Measurements from ENCODE around the gene GRIK4.

The GRIK4 gene

DNA sequence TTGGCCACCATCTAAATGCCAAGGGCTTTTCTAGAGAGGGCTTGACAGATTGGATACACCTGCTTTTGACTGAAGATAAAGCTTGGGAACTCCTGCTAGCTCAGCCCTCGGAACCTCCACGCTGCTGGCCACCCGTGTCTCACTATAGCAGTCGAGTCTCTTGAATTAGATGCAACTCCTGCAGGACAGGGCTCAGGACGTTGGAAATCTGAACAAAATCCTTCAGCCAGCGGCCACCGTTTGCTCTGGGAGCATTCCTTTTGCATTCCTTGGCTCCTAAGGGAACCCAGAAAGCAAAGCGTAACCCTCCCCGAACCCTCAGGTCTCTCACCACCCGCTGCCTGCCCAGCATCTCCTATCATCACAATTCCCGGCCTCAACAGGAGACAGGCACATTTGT is 77.8 kb downstream of the GRIK4 start:
- TF ChIP-seq, protein P1, sequence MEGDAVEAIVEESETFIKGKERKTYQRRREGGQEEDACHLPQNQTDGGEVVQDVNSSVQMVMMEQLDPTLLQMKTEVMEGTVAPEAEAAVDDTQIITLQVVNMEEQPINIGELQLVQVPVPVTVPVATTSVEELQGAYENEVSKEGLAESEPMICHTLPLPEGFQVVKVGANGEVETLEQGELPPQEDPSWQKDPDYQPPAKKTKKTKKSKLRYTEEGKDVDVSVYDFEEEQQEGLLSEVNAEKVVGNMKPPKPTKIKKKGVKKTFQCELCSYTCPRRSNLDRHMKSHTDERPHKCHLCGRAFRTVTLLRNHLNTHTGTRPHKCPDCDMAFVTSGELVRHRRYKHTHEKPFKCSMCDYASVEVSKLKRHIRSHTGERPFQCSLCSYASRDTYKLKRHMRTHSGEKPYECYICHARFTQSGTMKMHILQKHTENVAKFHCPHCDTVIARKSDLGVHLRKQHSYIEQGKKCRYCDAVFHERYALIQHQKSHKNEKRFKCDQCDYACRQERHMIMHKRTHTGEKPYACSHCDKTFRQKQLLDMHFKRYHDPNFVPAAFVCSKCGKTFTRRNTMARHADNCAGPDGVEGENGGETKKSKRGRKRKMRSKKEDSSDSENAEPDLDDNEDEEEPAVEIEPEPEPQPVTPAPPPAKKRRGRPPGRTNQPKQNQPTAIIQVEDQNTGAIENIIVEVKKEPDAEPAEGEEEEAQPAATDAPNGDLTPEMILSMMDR (IDR thresholded peaks at IDR 0.05; ENCODE audit: insufficient read depth, low read length, missing control alignments): no peak
- H3K4me3 ChIP-seq (ENCODE audit: low read depth, low read length): no peak overlapping the region
- POLR2A ChIA-PET: no interaction called here
- CTCF ChIA-PET: no interaction called here
- DNase-seq (ENCODE audit: low read depth, low spot score): no peak

GRCh38 chr11:120590472-120590871 is 78.9 kb downstream of the GRIK4 start:
- DNase-seq (ENCODE audit: low read depth, low spot score): no peak
- CTCF ChIA-PET: interaction anchor here (2.9 kb wide), 1 partner anchor 94 kb away, joined by 7 read pairs; no protein-coding TSS in a partner anchor
- POLR2A ChIA-PET: no interaction called here
- TF ChIP-seq, protein P1 (IDR thresholded peaks at IDR 0.05; ENCODE audit: insufficient read depth, low read length, missing control alignments): no peak
- no peak overlapping the region for H3K4me3 ChIP-seq (ENCODE audit: low read depth, low read length)

- H3K4me3 ChIP-seq (ENCODE audit: low read depth, low read length): no peak overlapping the region
- CTCF ChIA-PET: no interaction called here
- POLR2A ChIA-PET: no interaction called here
- no peak for DNase-seq (ENCODE audit: low read depth, low spot score)
- TF ChIP-seq, protein P1 (IDR thresholded peaks at IDR 0.05; ENCODE audit: insufficient read depth, low read length, missing control alignments): no peak
Observed at GRCh38 chr11:120594746-120595145, 83.2 kb downstream of the GRIK4 start.

DNA sequence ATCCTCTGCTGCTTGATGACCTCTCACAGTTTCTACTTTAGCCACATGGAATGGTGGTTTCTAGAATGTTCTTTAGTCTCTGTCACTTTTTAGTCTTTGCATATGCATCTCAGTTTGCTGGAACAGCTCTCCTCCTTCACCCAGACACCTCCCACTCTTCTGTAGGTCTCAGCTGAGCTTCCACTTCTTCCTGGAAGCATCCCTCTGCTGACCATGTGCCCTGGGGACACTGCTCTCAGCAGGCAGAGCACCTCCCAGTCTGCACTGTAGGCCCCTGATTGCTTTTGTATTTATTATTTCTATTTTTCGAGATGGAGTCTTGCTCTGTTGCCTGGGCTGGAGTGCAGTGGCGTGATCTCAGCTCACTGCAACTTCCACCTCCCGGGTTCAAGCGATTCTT is 84.0 kb downstream of the GRIK4 start:
- ChIA-PET CTCF (no interaction called here), POLR2A (no interaction called here)
- TF ChIP-seq, protein P1 (IDR thresholded peaks at IDR 0.05; ENCODE audit: insufficient read depth, low read length, missing control alignments): no peak

GRCh38 chr11:120597250-120598215 is 86.0 kb downstream of the GRIK4 start:
- TF ChIP-seq, protein P1 (IDR thresholded peaks at IDR 0.05; ENCODE audit: insufficient read depth, low read length, missing control alignments): no peak
- ChIA-PET CTCF (no interaction called here), POLR2A (no interaction called here)
- no peak for DNase-seq (ENCODE audit: low read depth, low spot score)
- H3K4me3 ChIP-seq (ENCODE audit: low read depth, low read length): no peak overlapping the region

More for the DNA sequence above, 84.0 kb downstream of the GRIK4 start:
- H3K4me3 ChIP-seq (ENCODE audit: low read depth, low read length): no peak overlapping the region
- no peak for DNase-seq (ENCODE audit: low read depth, low spot score)

DNA sequence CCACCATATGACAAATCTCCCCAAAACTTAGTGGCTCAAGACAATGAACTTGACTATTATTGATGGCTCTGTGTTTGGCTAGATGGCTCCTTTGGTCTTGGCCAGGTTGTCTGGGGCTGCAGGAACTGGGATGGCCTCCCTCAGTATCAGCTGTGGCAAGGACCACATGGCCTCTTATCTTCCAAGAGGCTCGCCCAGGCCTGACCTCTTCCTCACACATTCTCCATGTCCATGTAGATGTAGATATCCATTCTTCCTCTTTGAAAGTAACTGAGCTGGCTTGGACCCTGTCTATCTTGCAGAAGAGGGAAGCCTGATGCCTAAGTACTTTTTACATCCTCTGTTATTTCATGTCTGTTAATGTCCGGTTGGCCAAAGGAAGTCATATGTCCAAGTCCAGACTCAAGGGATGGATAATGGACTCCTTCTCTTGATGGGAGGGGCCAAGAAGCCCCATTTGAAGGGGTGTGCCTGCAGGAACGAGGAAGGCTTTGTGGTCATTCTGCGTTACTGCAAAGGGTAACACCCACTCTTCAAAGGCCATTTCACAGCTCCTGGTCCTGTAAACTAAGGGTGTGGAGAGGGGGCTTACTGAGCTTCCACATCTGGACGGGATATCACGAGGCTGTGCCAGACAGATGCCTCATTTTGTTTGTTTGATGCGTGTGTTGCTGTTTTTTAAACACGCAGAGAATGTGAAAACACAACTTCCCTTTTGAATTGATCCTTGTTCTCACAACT is 87.1 kb downstream of the GRIK4 start:
- CTCF ChIA-PET: no interaction called here
- TF ChIP-seq, protein P1 (IDR thresholded peaks at IDR 0.05; ENCODE audit: insufficient read depth, low read length, missing control alignments): no peak
- H3K4me3 ChIP-seq (ENCODE audit: low read depth, low read length): no peak overlapping the region
- no peak for DNase-seq (ENCODE audit: low read depth, low spot score)
- POLR2A ChIA-PET: no interaction called here

All from AG04449 (cell line).